Measurements from ENCODE around the gene ENPP4. TPM values are rescaled to one million over a fixed set of nuclear protein-coding genes. Genes with fewer than 3 reads are reported as not detected.

ENPP4 gene
- total and polyA plus RNA-seq, 2 donors: 11.6 to 13.6 TPM

DNA sequence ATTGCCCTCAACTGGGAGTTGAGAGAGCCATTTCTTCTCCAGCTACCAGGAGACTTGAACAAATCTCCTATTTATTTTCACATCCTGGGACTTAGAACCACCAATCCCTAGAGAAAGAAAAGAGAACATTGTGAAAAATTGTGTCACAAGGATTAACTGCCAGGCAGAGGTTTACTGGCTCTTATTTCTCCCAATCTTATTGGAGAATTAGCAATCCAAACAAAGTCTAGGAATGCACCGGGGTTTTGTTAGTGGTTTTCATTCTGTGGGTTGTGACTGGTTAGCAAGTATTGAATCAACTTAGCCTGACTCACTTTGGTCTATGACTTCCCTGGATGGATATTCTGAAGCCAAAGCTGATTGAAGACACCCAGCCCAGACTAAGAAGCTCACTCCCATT, 62.2 kb downstream of the ENPP4 start:
- no peak overlapping the region for H3K27ac ChIP-seq (ENCODE audit: low read depth)
- no peaks in the 10 kb centered on the region for H3K36me3 ChIP-seq (ENCODE audit: insufficient read depth)
- DNase-seq (ENCODE audit: extremely low spot score): no peak
- H3K4me3 ChIP-seq (ENCODE audit: low read depth, low read length): no peak overlapping the region
- WGBS: 47% methylated on average over 1 of the region's 1 CpG
- peaks cover 2% of the 10 kb centered on the region for H3K4me1 ChIP-seq (ENCODE audit: insufficient read depth)

Other genes starting within 250 kb of the ENPP4 start
- gene CLIC5, start 114.1 kb upstream of the ENPP4 start, total RNA-seq: 4.3 TPM
- 2.4 TPM for gene CLIC5, start 114.1 kb upstream of the ENPP4 start, polyA plus RNA-seq
- gene ENPP5, start 41.0 kb downstream of the ENPP4 start, total RNA-seq: 5.2 TPM
- gene ENPP5, start 41.0 kb downstream of the ENPP4 start, polyA plus RNA-seq: 5.0 TPM

Data from urinary bladder (tissue), 4 donors.